ENCODE results near the gene SRSF9.

The SRSF9 gene

DNA sequence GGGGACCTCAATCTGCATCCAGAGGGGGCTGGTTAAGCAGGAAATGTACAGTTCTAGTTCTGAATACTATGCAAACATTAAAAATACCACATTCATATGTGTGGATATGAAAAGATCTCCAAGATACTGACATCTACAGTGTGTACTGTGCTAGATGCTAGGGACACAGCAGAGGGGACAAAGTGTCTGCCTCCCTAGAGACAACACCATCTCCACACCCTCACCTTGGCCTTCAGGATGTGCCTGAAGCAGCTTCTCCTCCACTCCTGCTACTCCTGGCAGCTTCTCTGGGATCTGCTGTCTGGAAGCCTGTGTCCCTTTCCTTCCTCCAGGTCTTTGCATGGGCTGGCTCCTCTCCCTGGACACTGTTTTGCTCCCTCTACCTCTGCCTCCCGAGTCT is 10.7 kb upstream of the SRSF9 start:
- H2AFZ ChIP-seq (ENCODE audit: low read length), result no peak overlapping the region
- no peak overlapping the region for H3K27ac ChIP-seq (ENCODE audit: low read length)
- H3K4me2 ChIP-seq (ENCODE audit: low read depth, low read length), result no peak overlapping the region
- no peaks in the 10 kb centered on the region for H3F3A ChIP-seq (ENCODE audit: insufficient read depth, low read length)
- no peaks in the 10 kb centered on the region for H3K4me1 ChIP-seq (ENCODE audit: low read length)
- H4K20me1 ChIP-seq (ENCODE audit: insufficient read depth, low read length), result no peaks in the 10 kb centered on the region
- H3K79me2 ChIP-seq (ENCODE audit: low read length), result no peaks in the 10 kb centered on the region
- no peak for DNase-seq
- no peak overlapping the region for H3K9ac ChIP-seq (ENCODE audit: low read length)
- H3K36me3 ChIP-seq (replicated peaks; ENCODE audit: insufficient read depth, low read length), result no peaks in the 10 kb centered on the region
- H3K4me3 ChIP-seq (ENCODE audit: low read length), result no peak overlapping the region
- H3K27me3 ChIP-seq (replicated peaks; ENCODE audit: insufficient read depth, low read length), result no peaks in the 10 kb centered on the region
- no peaks in the 10 kb centered on the region for H3K9me3 ChIP-seq (replicated peaks; ENCODE audit: insufficient read depth, low read length)
- TF ChIP-seq, protein P1, sequence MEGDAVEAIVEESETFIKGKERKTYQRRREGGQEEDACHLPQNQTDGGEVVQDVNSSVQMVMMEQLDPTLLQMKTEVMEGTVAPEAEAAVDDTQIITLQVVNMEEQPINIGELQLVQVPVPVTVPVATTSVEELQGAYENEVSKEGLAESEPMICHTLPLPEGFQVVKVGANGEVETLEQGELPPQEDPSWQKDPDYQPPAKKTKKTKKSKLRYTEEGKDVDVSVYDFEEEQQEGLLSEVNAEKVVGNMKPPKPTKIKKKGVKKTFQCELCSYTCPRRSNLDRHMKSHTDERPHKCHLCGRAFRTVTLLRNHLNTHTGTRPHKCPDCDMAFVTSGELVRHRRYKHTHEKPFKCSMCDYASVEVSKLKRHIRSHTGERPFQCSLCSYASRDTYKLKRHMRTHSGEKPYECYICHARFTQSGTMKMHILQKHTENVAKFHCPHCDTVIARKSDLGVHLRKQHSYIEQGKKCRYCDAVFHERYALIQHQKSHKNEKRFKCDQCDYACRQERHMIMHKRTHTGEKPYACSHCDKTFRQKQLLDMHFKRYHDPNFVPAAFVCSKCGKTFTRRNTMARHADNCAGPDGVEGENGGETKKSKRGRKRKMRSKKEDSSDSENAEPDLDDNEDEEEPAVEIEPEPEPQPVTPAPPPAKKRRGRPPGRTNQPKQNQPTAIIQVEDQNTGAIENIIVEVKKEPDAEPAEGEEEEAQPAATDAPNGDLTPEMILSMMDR (IDR thresholded peaks at IDR 0.05; ENCODE audit: low read length), result no peak
- TF ChIP-seq EZH2 (optimal IDR thresholded peaks at IDR 0.05; ENCODE audit: low read depth, low read length), result no peak
- TF ChIP-seq EZH2phosphoT487 (IDR thresholded peaks at IDR 0.05; ENCODE audit: low read length), result no peak
- H3K9me2 ChIP-seq (replicated peaks; ENCODE audit: insufficient read depth, low read length), result no peaks in the 10 kb centered on the region

DNA sequence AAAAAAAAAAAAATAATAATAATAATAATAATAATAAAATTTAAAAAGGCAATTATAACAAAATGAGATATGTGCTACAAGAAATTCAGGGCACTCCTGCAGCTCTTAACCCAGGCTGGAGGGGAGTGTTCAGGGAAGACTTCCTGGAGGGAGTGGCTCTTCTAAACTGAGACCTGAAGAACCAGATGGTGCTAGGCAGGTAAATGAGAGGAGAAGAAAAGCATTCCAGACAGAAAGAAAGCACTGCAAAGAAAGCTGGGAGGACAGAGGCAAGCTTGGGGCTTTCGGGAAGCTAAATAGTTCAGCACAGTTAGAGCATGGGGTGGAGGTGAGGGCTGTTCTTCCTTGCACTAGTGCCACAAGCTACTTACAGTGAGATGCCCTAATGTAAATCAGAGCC is 9.9 kb upstream of the SRSF9 start:
- H3K27me3 ChIP-seq (replicated peaks; ENCODE audit: insufficient read depth, low read length), result no peaks in the 10 kb centered on the region
- no peaks in the 10 kb centered on the region for H3K4me1 ChIP-seq (ENCODE audit: low read length)
- no peaks in the 10 kb centered on the region for H3K9me2 ChIP-seq (replicated peaks; ENCODE audit: insufficient read depth, low read length)
- H3K9me3 ChIP-seq (replicated peaks; ENCODE audit: insufficient read depth, low read length), result no peaks in the 10 kb centered on the region
- no peak overlapping the region for H3K4me2 ChIP-seq (ENCODE audit: low read depth, low read length)
- no peaks in the 10 kb centered on the region for H4K20me1 ChIP-seq (ENCODE audit: insufficient read depth, low read length)
- TF ChIP-seq, protein P1 (IDR thresholded peaks at IDR 0.05; ENCODE audit: low read length), result no peak
- TF ChIP-seq EZH2phosphoT487 (IDR thresholded peaks at IDR 0.05; ENCODE audit: low read length) (no peak), EZH2 (optimal IDR thresholded peaks at IDR 0.05; ENCODE audit: low read depth, low read length) (no peak)
- no peak overlapping the region for H3K9ac ChIP-seq (ENCODE audit: low read length)
- no peak overlapping the region for H2AFZ ChIP-seq (ENCODE audit: low read length)
- no peak for DNase-seq
- H3K4me3 ChIP-seq (ENCODE audit: low read length), result no peak overlapping the region
- no peaks in the 10 kb centered on the region for H3K79me2 ChIP-seq (ENCODE audit: low read length)
- H3F3A ChIP-seq (ENCODE audit: insufficient read depth, low read length), result no peaks in the 10 kb centered on the region
- H3K27ac ChIP-seq (ENCODE audit: low read length), result no peak overlapping the region
- H3K36me3 ChIP-seq (replicated peaks; ENCODE audit: insufficient read depth, low read length), result no peaks in the 10 kb centered on the region

DNA sequence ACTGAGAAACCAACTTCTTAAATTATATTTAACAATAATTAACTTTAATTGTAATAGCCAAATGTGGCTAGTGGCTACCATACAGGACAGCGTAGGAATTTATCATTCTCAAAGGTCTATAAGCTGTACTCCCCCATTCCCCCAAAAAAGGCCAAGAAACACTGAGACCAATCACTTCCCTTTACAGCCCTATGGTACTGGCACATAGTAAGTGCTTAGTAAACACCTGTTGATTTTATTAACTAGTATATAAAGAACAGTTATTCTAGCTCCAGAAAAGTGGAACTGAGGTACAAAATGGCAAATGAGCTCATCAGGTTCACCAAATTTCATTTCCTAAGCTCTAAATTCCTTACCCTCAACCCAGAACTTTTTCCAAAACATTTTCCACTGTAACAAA is 6.1 kb upstream of the SRSF9 start:
- Histone ChIP-seq H3K4me3 (ENCODE audit: low read length) (no peak overlapping the region), H4K20me1 (ENCODE audit: insufficient read depth, low read length) (no peaks in the 10 kb centered on the region), H3K4me2 (ENCODE audit: low read depth, low read length) (no peak overlapping the region), H3K27ac (ENCODE audit: low read length) (no peak overlapping the region), H3K79me2 (ENCODE audit: low read length) (no peaks in the 10 kb centered on the region), H3K36me3 (replicated peaks; ENCODE audit: insufficient read depth, low read length) (no peaks in the 10 kb centered on the region), H2AFZ (ENCODE audit: low read length) (no peak overlapping the region), H3K9ac (ENCODE audit: low read length) (no peak overlapping the region), H3F3A (ENCODE audit: insufficient read depth, low read length) (no peaks in the 10 kb centered on the region), H3K9me3 (replicated peaks; ENCODE audit: insufficient read depth, low read length) (no peaks in the 10 kb centered on the region), H3K9me2 (replicated peaks; ENCODE audit: insufficient read depth, low read length) (no peaks in the 10 kb centered on the region), H3K4me1 (ENCODE audit: low read length) (no peaks in the 10 kb centered on the region), H3K27me3 (replicated peaks; ENCODE audit: insufficient read depth, low read length) (no peaks in the 10 kb centered on the region)
- no peak for TF ChIP-seq EZH2phosphoT487 (IDR thresholded peaks at IDR 0.05; ENCODE audit: low read length)
- no peak for TF ChIP-seq EZH2 (optimal IDR thresholded peaks at IDR 0.05; ENCODE audit: low read depth, low read length)
- TF ChIP-seq, protein P1 (IDR thresholded peaks at IDR 0.05; ENCODE audit: low read length), result no peak
- DNase-seq, result no peak
